Endothelial cell of umbilical vein (primary cell): Measurements from ENCODE around the gene DAND5.

Experiments used
- CTCF ChIP-seq, 2 donors: IDR thresholded peaks; 1 replicate in 1 of 2; 2 replicates in 1 of 2; pipeline ENCODE4 v1.5.1; 2011; ENCODE audit warnings: low read length in 2 of 2, mild to moderate bottlenecking in 2 of 2, moderate library complexity in 2 of 2, control low read depth in 1 of 2, inconsistent platforms in 1 of 2, low read depth in 1 of 2; ENCODE audit not compliant: insufficient read depth in 1 of 2; ENCODE audit errors: extremely low read depth in 1 of 2
- EZH2 ChIP-seq: IDR thresholded peaks from 2 replicates; pipeline ENCODE4 v1.6.1; 2012; ENCODE audit warnings: borderline replicate concordance, low read depth, mild to moderate bottlenecking, moderate library complexity, low read length, inconsistent platforms; ENCODE audit not compliant: severe bottlenecking
- FOS ChIP-seq: IDR thresholded peaks from 2 replicates; pipeline ENCODE4 v1.6.1; 2011; ENCODE audit warnings: mild to moderate bottlenecking, low read length, moderate library complexity, borderline replicate concordance; ENCODE audit not compliant: insufficient read depth
- GATA2 ChIP-seq: IDR thresholded peaks from 2 replicates; pipeline ENCODE4 v1.7.0; 2011; ENCODE audit warnings: low read depth, mild to moderate bottlenecking, moderate library complexity, mixed read lengths, low read length; ENCODE audit not compliant: insufficient read length, insufficient read depth
- MAX ChIP-seq: IDR thresholded peaks from 2 replicates; pipeline ENCODE4 v1.6.1; 2011; ENCODE audit not compliant: insufficient read depth, insufficient read length
- POLR2A ChIP-seq: IDR thresholded peaks from 2 replicates; pipeline ENCODE4 v1.6.1; 2012; ENCODE audit warnings: low read depth, mild to moderate bottlenecking, control low read depth, low read length
- POLR2AphosphoS5 ChIP-seq: IDR thresholded peaks from 2 replicates; pipeline ENCODE4 v1.6.1; 2012; ENCODE audit warnings: low read depth, mild to moderate bottlenecking, control low read depth, low read length, moderate library complexity; ENCODE audit not compliant: insufficient read depth

GRCh38 chr19:12936582-12936981 is 32.8 kb upstream of the DAND5 start:
- TF ChIP-seq CTCF (IDR thresholded peaks at IDR 0.05; ENCODE audit: extremely low read depth in 1 of 2, insufficient read depth in 1 of 2, low read depth in 1 of 2, low read length in 2 of 2): no peak
- TF ChIP-seq GATA2: no peak
- no peak for TF ChIP-seq POLR2AphosphoS5
- no peak for TF ChIP-seq MAX
- TF ChIP-seq POLR2A: no peak
- TF ChIP-seq EZH2: no peak
- TF ChIP-seq FOS: no peak
